Thymus (tissue), 11 donors: Measurements from ENCODE around the gene LHPP. TPM values are rescaled to one million over a fixed set of nuclear protein-coding genes. Genes with fewer than 3 reads are reported as not detected.
"Not testable (repeated sequence)": the region's sequence is repeated elsewhere in the genome, so short reads cannot be mapped to it uniquely, and the experiment has no call there.

Source experiments
- DNase-seq, 9 donors: peaks; one replicate each; pipeline ENCODE4 v3.0.0-alpha.2; 2013; ENCODE audit warnings: low spot score in 9 of 9, low read depth in 6 of 9, missing footprints in 1 of 9
- H3K27ac ChIP-seq, 2 donors: one replicate each; pipeline ENCODE4 v1.5.1; 2013; ENCODE audit warnings: control low read depth in 1 of 2, low read depth in 1 of 2, low read length in 1 of 2, mild to moderate bottlenecking in 1 of 2, moderate library complexity in 1 of 2
- H3K27me3 ChIP-seq, 2 donors: one replicate each; pipeline ENCODE4 v1.5.1; 2013; ENCODE audit warnings: low read length in 1 of 2; ENCODE audit not compliant: control insufficient read depth in 2 of 2, insufficient read depth in 1 of 2
- H3K36me3 ChIP-seq, 2 donors: one replicate each; pipeline ENCODE4 v1.5.1; 2013; ENCODE audit warnings: low read length in 1 of 2, mild to moderate bottlenecking in 1 of 2, moderate library complexity in 1 of 2; ENCODE audit not compliant: control insufficient read depth in 2 of 2, insufficient read depth in 2 of 2
- H3K4me1 ChIP-seq, 2 donors: one replicate each; pipeline ENCODE4 v1.5.1; 2013; ENCODE audit warnings: low read length in 2 of 2; ENCODE audit not compliant: control insufficient read depth in 2 of 2, insufficient read depth in 2 of 2
- H3K4me3 ChIP-seq, 2 donors: one replicate each; pipeline ENCODE4 v1.5.1; 2013; ENCODE audit warnings: low read length in 2 of 2, control low read depth in 1 of 2, mild to moderate bottlenecking in 1 of 2
- H3K9me3 ChIP-seq, 2 donors: one replicate each; pipeline ENCODE4 v1.5.1; 2013; ENCODE audit warnings: low read length in 1 of 2, mild to moderate bottlenecking in 1 of 2; ENCODE audit not compliant: control insufficient read depth in 2 of 2, insufficient read depth in 1 of 2
- WGBS: extraction: QIAGEN DNeasy Blood & Tissue Kit; methylation state at CpG from one replicate; pipeline ENCODE4 v1.1.7; 2013; 5-methylcytosine and 5-hydroxymethylcytosine counted together
- polyA plus RNA-seq: library from polyadenylated mRNA; stranded (reverse); fragments of 200-250 nt; gene quantifications from one replicate; pipeline ENCODE4 v1.2.3, GENCODE V29; 2013
- total RNA-seq: library from RNA; stranded (reverse); fragments of 120-200 nt; gene quantifications from one replicate; pipeline ENCODE4 v1.2.4, GENCODE V29; 2013
- donor health status: healthy.

The LHPP gene
- total and polyA plus RNA-seq, 2 donors, result 6.3 to 13.5 TPM

- peaks cover 0 to 5% of the 10 kb centered on the region in 2 donors for H3K4me1 ChIP-seq
- WGBS, result 93% methylated on average over 16 of the region's 16 CpGs
- no peak for DNase-seq
Observed at GRCh38 chr10:124579011-124579399, 117.4 kb downstream of the LHPP start.

GRCh38 chr10:124586142-124586541 is 124.5 kb downstream of the LHPP start:
- Histone ChIP-seq H3K27ac (no peak overlapping the region), H3K27me3 (no peaks in the 10 kb centered on the region), H3K4me1 (peaks cover 7 to 21% of the 10 kb centered on the region in 2 donors), H3K36me3 (peaks cover 0 to 1% of the 10 kb centered on the region in 2 donors), H3K9me3 (peaks cover 0 to under 1% of the 10 kb centered on the region in 2 donors), H3K4me3 (no peak overlapping the region)
- DNase-seq, result no peak
- WGBS, result 97% methylated on average over 3 of the region's 3 CpGs

More at GRCh38 chr10:124579011-124579399, 117.4 kb downstream of the LHPP start:
- H3K9me3 ChIP-seq, result peaks cover 0 to 3% of the 10 kb centered on the region in 2 donors
- H3K27me3 ChIP-seq, result no peaks in the 10 kb centered on the region
- no peak overlapping the region for H3K27ac ChIP-seq
- H3K36me3 ChIP-seq, result no peaks in the 10 kb centered on the region
- H3K4me3 ChIP-seq, result no peak overlapping the region

- Histone ChIP-seq H3K4me3 (no peak overlapping the region), H3K4me1 (peaks cover 7 to 25% of the 10 kb centered on the region in 2 donors), H3K27me3 (no peaks in the 10 kb centered on the region), H3K36me3 (peaks cover 0 to 3% of the 10 kb centered on the region in 2 donors), H3K9me3 (peaks cover 0 to 7% of the 10 kb centered on the region in 2 donors), H3K27ac (no peak overlapping the region)
- 96% methylated on average over 11 of the region's 11 CpGs for WGBS
- no peak for DNase-seq
Observed at GRCh38 chr10:124587811-124588211, 126.2 kb downstream of the LHPP start.

- WGBS, result 98% methylated on average over 6 of the region's 6 CpGs
- H3K4me3 ChIP-seq, H3K27ac ChIP-seq: not testable (repeated sequence)
Observed at GRCh38 chr10:124588341-124588735, 126.7 kb downstream of the LHPP start.

GRCh38 chr10:124588736-124589490 is 127.3 kb downstream of the LHPP start:
- Histone ChIP-seq H3K36me3 (peaks cover 0 to 3% of the 10 kb centered on the region in 2 donors), H3K9me3 (peaks cover 0 to 7% of the 10 kb centered on the region in 2 donors), H3K4me3 (no peak overlapping the region), H3K27me3 (no peaks in the 10 kb centered on the region), H3K27ac (no peak overlapping the region), H3K4me1 (peaks cover 7 to 25% of the 10 kb centered on the region in 2 donors)
- no peak for DNase-seq
- 38% methylated on average over 15 of the region's 15 CpGs for WGBS

More at GRCh38 chr10:124588341-124588735, 126.7 kb downstream of the LHPP start:
- H3K4me1 ChIP-seq, result peaks cover 7 to 25% of the 10 kb centered on the region in 2 donors
- H3K36me3 ChIP-seq, DNase-seq, H3K9me3 ChIP-seq, H3K27me3 ChIP-seq: not testable (repeated sequence)

- no peaks in the 10 kb centered on the region for H3K27me3 ChIP-seq
- no peak overlapping the region for H3K27ac ChIP-seq
- no peak for DNase-seq
- WGBS, result 89% methylated on average over 24 of the region's 24 CpGs
- H3K36me3 ChIP-seq, result peaks cover 0 to 3% of the 10 kb centered on the region in 2 donors
- no peak overlapping the region for H3K4me3 ChIP-seq
- peaks cover 0 to 7% of the 10 kb centered on the region in 2 donors for H3K9me3 ChIP-seq
- peaks cover 7 to 25% of the 10 kb centered on the region in 2 donors for H3K4me1 ChIP-seq
Observed at GRCh38 chr10:124589491-124590041, 127.9 kb downstream of the LHPP start.

- no peak overlapping the region for H3K27ac ChIP-seq
- no peak overlapping the region for H3K4me3 ChIP-seq
- H3K9me3 ChIP-seq, result peaks cover 0 to 14% of the 10 kb centered on the region in 2 donors
- peaks cover 0 to 3% of the 10 kb centered on the region in 2 donors for H3K36me3 ChIP-seq
- H3K4me1 ChIP-seq, result peaks cover 9 to 32% of the 10 kb centered on the region in 2 donors
- WGBS, result 89% methylated on average over 23 of the region's 23 CpGs
- H3K27me3 ChIP-seq, result no peaks in the 10 kb centered on the region
- no peak for DNase-seq
Observed at GRCh38 chr10:124590216-124591122, 128.8 kb downstream of the LHPP start.

- WGBS, result 93% methylated on average over 5 of the region's 5 CpGs
- no peak for DNase-seq
- no peak overlapping the region for H3K27ac ChIP-seq
- peaks cover 9 to 38% of the 10 kb centered on the region in 2 donors for H3K4me1 ChIP-seq
- no peak overlapping the region for H3K4me3 ChIP-seq
- H3K27me3 ChIP-seq, result no peaks in the 10 kb centered on the region
- H3K9me3 ChIP-seq, result peaks cover 0 to 14% of the 10 kb centered on the region in 2 donors
- peaks cover 0 to 3% of the 10 kb centered on the region in 2 donors for H3K36me3 ChIP-seq
Observed at GRCh38 chr10:124591123-124591495, 129.5 kb downstream of the LHPP start.
